ENCODE results near the gene CH25H.
"Not testable (repeated sequence)": the region's sequence is repeated elsewhere in the genome, so short reads cannot be mapped to it uniquely, and the experiment has no call there.

DNA sequence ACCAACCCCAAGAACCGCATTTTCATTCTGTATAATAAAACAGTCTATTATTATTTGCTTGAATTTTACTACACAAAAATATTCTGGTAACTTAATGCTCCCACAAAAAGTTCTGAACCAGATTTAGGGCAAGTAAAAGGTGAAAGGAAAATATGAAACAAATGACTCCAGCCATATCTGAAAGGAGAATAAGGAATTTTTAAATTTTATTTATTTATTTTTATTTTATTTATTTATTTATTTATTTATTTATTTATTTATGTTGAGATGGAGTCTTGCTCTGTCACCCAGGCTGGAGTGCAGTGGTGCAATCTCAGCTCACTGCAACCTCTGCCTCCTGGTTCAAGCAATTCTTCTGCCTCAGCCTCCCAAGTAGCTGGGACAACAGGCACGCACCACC is 40.5 kb upstream of the CH25H start:
- TF ChIP-seq POLR2AphosphoS5, EP300, POLR2A (IDR thresholded peaks at IDR 0.05): not testable (repeated sequence)
- TF ChIP-seq, protein P1, sequence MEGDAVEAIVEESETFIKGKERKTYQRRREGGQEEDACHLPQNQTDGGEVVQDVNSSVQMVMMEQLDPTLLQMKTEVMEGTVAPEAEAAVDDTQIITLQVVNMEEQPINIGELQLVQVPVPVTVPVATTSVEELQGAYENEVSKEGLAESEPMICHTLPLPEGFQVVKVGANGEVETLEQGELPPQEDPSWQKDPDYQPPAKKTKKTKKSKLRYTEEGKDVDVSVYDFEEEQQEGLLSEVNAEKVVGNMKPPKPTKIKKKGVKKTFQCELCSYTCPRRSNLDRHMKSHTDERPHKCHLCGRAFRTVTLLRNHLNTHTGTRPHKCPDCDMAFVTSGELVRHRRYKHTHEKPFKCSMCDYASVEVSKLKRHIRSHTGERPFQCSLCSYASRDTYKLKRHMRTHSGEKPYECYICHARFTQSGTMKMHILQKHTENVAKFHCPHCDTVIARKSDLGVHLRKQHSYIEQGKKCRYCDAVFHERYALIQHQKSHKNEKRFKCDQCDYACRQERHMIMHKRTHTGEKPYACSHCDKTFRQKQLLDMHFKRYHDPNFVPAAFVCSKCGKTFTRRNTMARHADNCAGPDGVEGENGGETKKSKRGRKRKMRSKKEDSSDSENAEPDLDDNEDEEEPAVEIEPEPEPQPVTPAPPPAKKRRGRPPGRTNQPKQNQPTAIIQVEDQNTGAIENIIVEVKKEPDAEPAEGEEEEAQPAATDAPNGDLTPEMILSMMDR (IDR thresholded peaks at IDR 0.05) = not testable (repeated sequence)
